HG03571 (cell line): ENCODE measurements around the gene TOMM22.
"Not testable (repeated sequence)": the region's sequence is repeated elsewhere in the genome, so short reads cannot be mapped to it uniquely, and the experiment has no call there.

ENCODE experiments used
- ATAC-seq: cut with Tn5 transposase; IDR thresholded peaks from one replicate; pipeline ENCODE4 v1.9.1; 2021; ENCODE audit not compliant: unreplicated experiment

TOMM22 gene

GRCh38 chr22:38681582-38682335 is at the start of gene TOMM22:
Gene TOMM22, plus strand, starts transcription at chr22:38681957. Its CDS starts 22 bp downstream, at chr22:38681979.
- peak; percentile 92 for ATAC-seq

GRCh38 chr22:38632528-38632927 is 49.2 kb upstream of the TOMM22 start:
- ATAC-seq = no peak

GRCh38 chr22:38638216-38638615 is 43.5 kb upstream of the TOMM22 start:
- ATAC-seq = no peak

GRCh38 chr22:38638728-38639127 is 43.0 kb upstream of the TOMM22 start:
- ATAC-seq = no peak

GRCh38 chr22:38641476-38642040 is 40.2 kb upstream of the TOMM22 start:
- ATAC-seq = no peak

- not testable (repeated sequence) for ATAC-seq
Measured at GRCh38 chr22:38644245-38644644, 37.5 kb upstream of the TOMM22 start.

- no peak for ATAC-seq
Measured at GRCh38 chr22:38645430-38645829, 36.3 kb upstream of the TOMM22 start.

GRCh38 chr22:38649841-38650522 is 31.8 kb upstream of the TOMM22 start:
- ATAC-seq = no peak

- no peak for ATAC-seq
Measured at GRCh38 chr22:38652859-38653258, 28.9 kb upstream of the TOMM22 start.

- no peak for ATAC-seq
Measured at GRCh38 chr22:38653741-38654140, 28.0 kb upstream of the TOMM22 start.

- ATAC-seq = peak; percentile 8
Measured at GRCh38 chr22:38655519-38656255, 26.1 kb upstream of the TOMM22 start.

- peak; percentile 73 for ATAC-seq
Measured at GRCh38 chr22:38656256-38657044, 25.3 kb upstream of the TOMM22 start, which contains the start of the genes CBY1 and FAM227A. Gene CBY1, plus strand, starts transcription at chr22:38656638. Its CDS starts 11,417 bp downstream, at chr22:38668055. Gene FAM227A, minus strand, starts transcription at chr22:38656392. Its CDS starts 6,224 bp downstream, at chr22:38650168.

GRCh38 chr22:38657045-38657909 is 24.5 kb upstream of the TOMM22 start:
- ATAC-seq = no peak

- no peak for ATAC-seq
Measured at GRCh38 chr22:38674888-38675287, 6.9 kb upstream of the TOMM22 start.

GRCh38 chr22:38675833-38676232 is 5.9 kb upstream of the TOMM22 start:
- no peak for ATAC-seq

GRCh38 chr22:38684895-38685294 is 3.1 kb downstream of the TOMM22 start:
- ATAC-seq = no peak

- ATAC-seq = no peak
Measured at GRCh38 chr22:38685761-38686160, 4.0 kb downstream of the TOMM22 start.

- ATAC-seq = no peak
Measured at GRCh38 chr22:38689651-38690050, 7.9 kb downstream of the TOMM22 start.

GRCh38 chr22:38694049-38694448 is 12.3 kb downstream of the TOMM22 start:
- ATAC-seq = no peak
